GM19324 (cell line): Measurements from ENCODE around the gene CTBP2.

Experiments
- ATAC-seq: cut with Tn5 transposase; IDR thresholded peaks from one replicate; pipeline ENCODE4 v1.9.1; 2021; ENCODE audit warnings: mild to moderate bottlenecking, moderate library complexity; ENCODE audit not compliant: unreplicated experiment, low FRiP score

Gene CTBP2

GRCh38 chr10:125147971-125148439 lies 12.4 kb downstream of the CTBP2 start:
- ATAC-seq = no peak

- ATAC-seq = no peak
These were observed 13.4 kb downstream of the CTBP2 start for GRCh38 chr10:125146791-125147579.

GRCh38 chr10:125145636-125146035 lies 14.7 kb downstream of the CTBP2 start:
- no peak for ATAC-seq

GRCh38 chr10:125144693-125145623 lies 15.4 kb downstream of the CTBP2 start:
- ATAC-seq = no peak

GRCh38 chr10:125144206-125144605 lies 16.2 kb downstream of the CTBP2 start:
- ATAC-seq = no peak

GRCh38 chr10:125142946-125143345 lies 17.4 kb downstream of the CTBP2 start:
- ATAC-seq = no peak

GRCh38 chr10:125141860-125142484 lies 18.4 kb downstream of the CTBP2 start:
- no peak for ATAC-seq

- no peak for ATAC-seq
These were observed 19.1 kb downstream of the CTBP2 start for GRCh38 chr10:125141150-125141859.

GRCh38 chr10:125140151-125140550 lies 20.2 kb downstream of the CTBP2 start:
- no peak for ATAC-seq

GRCh38 chr10:125137601-125138438 lies 22.5 kb downstream of the CTBP2 start:
- no peak for ATAC-seq

GRCh38 chr10:125136087-125136486 lies 24.3 kb downstream of the CTBP2 start:
- ATAC-seq = no peak

- ATAC-seq = no peak
These were observed 24.7 kb downstream of the CTBP2 start for GRCh38 chr10:125135771-125136035.

- no peak for ATAC-seq
These were observed 25.2 kb downstream of the CTBP2 start for GRCh38 chr10:125134916-125135770.

GRCh38 chr10:125134483-125134848 lies 25.9 kb downstream of the CTBP2 start:
- no peak for ATAC-seq

- no peak for ATAC-seq
These were observed 26.5 kb downstream of the CTBP2 start for GRCh38 chr10:125133696-125134482.

- no peak for ATAC-seq
These were observed 28.0 kb downstream of the CTBP2 start for GRCh38 chr10:125132344-125132743.

- ATAC-seq = no peak
These were observed 29.4 kb downstream of the CTBP2 start for GRCh38 chr10:125130916-125131315.

GRCh38 chr10:125130260-125130659 lies 30.1 kb downstream of the CTBP2 start:
- ATAC-seq = no peak
